Cardiac fibroblast (primary cell): ENCODE data around the gene ATP6V1E1.

Experiments
- DNase-seq, 2 donors: peaks; one replicate each; pipeline versions ENCODE4 v3.0.0 to v3.0.0-alpha.2; 2010; ENCODE audit warnings: low read depth in 2 of 2
- H3K4me3 ChIP-seq, 2 donors: replicated peaks in 1 of 2; 1 replicate in 1 of 2; 2 replicates in 1 of 2; pipeline ENCODE4 v1.5.1; 2011; ENCODE audit warnings: low read depth in 2 of 2, low read length in 2 of 2, mild to moderate bottlenecking in 2 of 2, moderate library complexity in 1 of 2
- CTCF ChIP-seq: IDR thresholded peaks from one replicate; pipeline ENCODE4 v1.5.1; 2011; ENCODE audit warnings: low read depth, mild to moderate bottlenecking, low read length, inconsistent platforms

The ATP6V1E1 gene

GRCh38 chr22:17549183-17549582, 79.4 kb downstream of the ATP6V1E1 start:
- H3K4me3 ChIP-seq, result no peak overlapping the region
- no peak for TF ChIP-seq CTCF
- DNase-seq, result no peak

- no peak overlapping the region for H3K4me3 ChIP-seq
- TF ChIP-seq CTCF, result no peak
- DNase-seq, result no peak
Observed at GRCh38 chr22:17548756-17549035, 79.9 kb downstream of the ATP6V1E1 start.

GRCh38 chr22:17548010-17548755, 80.4 kb downstream of the ATP6V1E1 start:
- no peak for TF ChIP-seq CTCF

GRCh38 chr22:17542452-17542851, 86.1 kb downstream of the ATP6V1E1 start:
- no peak for TF ChIP-seq CTCF
- H3K4me3 ChIP-seq, result no peak overlapping the region
- DNase-seq, result no peak

More at GRCh38 chr22:17548010-17548755, 80.4 kb downstream of the ATP6V1E1 start:
- no peak for DNase-seq
- no peak overlapping the region for H3K4me3 ChIP-seq
